Measurements from ENCODE around the gene LIN7B.

The LIN7B gene

GRCh38 chr19:49165111-49165750 is 51.1 kb downstream of the LIN7B start:
- no peak for DNase-seq (ENCODE audit: low read depth in 2 of 2)

GRCh38 chr19:49165865-49166301 is 51.7 kb downstream of the LIN7B start:
- no peak for DNase-seq (ENCODE audit: low read depth in 2 of 2)

GRCh38 chr19:49167857-49168409 is 53.8 kb downstream of the LIN7B start:
- DNase-seq (ENCODE audit: low read depth in 2 of 2), result no peak
